ENCODE data around the gene SOX14. TPM values are rescaled to one million over a fixed set of nuclear protein-coding genes. Genes with fewer than 3 reads are reported as not detected.

The SOX14 gene
- total RNA-seq, 4 donors from 2014 or later = 0.14 TPM; not detected in 3

- Histone ChIP-seq H3K4me3 (no peak overlapping the region), H3K27me3 (no peaks in the 10 kb centered on the region), H3K27ac (no peak overlapping the region), H3K9me3 (no peaks in the 10 kb centered on the region), H3K4me1 (no peaks in the 10 kb centered on the region), H3K36me3 (no peaks in the 10 kb centered on the region)
- no peak for DNase-seq
- no peak for TF ChIP-seq POLR2A (IDR thresholded peaks at IDR 0.05)
- intact Hi-C loops (cut with DNase I; ENCODE audit: low total_unique reads) = no loop called here
Measured at GRCh38 chr3:137743608-137744007, 20.5 kb upstream of the SOX14 start.

GRCh38 chr3:137746808-137747207 is 17.3 kb upstream of the SOX14 start:
- Histone ChIP-seq H3K36me3 (no peaks in the 10 kb centered on the region), H3K4me1 (no peaks in the 10 kb centered on the region), H3K9me3 (no peaks in the 10 kb centered on the region), H3K4me3 (no peak overlapping the region), H3K27ac (no peak overlapping the region), H3K27me3 (no peaks in the 10 kb centered on the region)
- no peak for DNase-seq
- intact Hi-C loops (cut with DNase I; ENCODE audit: low total_unique reads) = no loop called here
- no peak for TF ChIP-seq POLR2A (IDR thresholded peaks at IDR 0.05)
- no peak for TF ChIP-seq CTCF (IDR thresholded peaks at IDR 0.05)

GRCh38 chr3:137759505-137759904 is 4.6 kb upstream of the SOX14 start:
- Histone ChIP-seq H3K36me3 (no peaks in the 10 kb centered on the region), H3K27ac (no peak overlapping the region), H3K4me1 (no peaks in the 10 kb centered on the region), H3K27me3 (peaks cover 0 to 15% of the 10 kb centered on the region in 2 donors), H3K9me3 (no peaks in the 10 kb centered on the region), H3K4me3 (no peak overlapping the region)
- DNase-seq = no peak
- intact Hi-C loops (cut with DNase I; ENCODE audit: low total_unique reads) = no loop called here
- TF ChIP-seq POLR2A (IDR thresholded peaks at IDR 0.05) = no peak
- no peak for TF ChIP-seq CTCF (IDR thresholded peaks at IDR 0.05)

- no peak for DNase-seq
- intact Hi-C loops (cut with DNase I; ENCODE audit: low total_unique reads) = no loop called here
- peaks cover 0 to 24% of the 10 kb centered on the region in 2 donors for H3K27me3 ChIP-seq
- TF ChIP-seq CTCF (IDR thresholded peaks at IDR 0.05) (no peak), POLR2A (IDR thresholded peaks at IDR 0.05) (no peak)
- H3K9me3 ChIP-seq = no peaks in the 10 kb centered on the region
- no peak overlapping the region for H3K27ac ChIP-seq
- no peaks in the 10 kb centered on the region for H3K36me3 ChIP-seq
- no peak overlapping the region for H3K4me3 ChIP-seq
- H3K4me1 ChIP-seq = no peaks in the 10 kb centered on the region
Measured at GRCh38 chr3:137760341-137761098, 3.6 kb upstream of the SOX14 start.

GRCh38 chr3:137761099-137761562 is 3.0 kb upstream of the SOX14 start:
- DNase-seq = no peak
- Histone ChIP-seq H3K4me3 (no peak overlapping the region), H3K4me1 (no peaks in the 10 kb centered on the region), H3K27ac (no peak overlapping the region), H3K27me3 (peaks cover 0 to 29% of the 10 kb centered on the region in 2 donors), H3K9me3 (no peaks in the 10 kb centered on the region), H3K36me3 (no peaks in the 10 kb centered on the region)
- intact Hi-C loops (cut with DNase I; ENCODE audit: low total_unique reads) = no loop called here
- no peak for TF ChIP-seq POLR2A (IDR thresholded peaks at IDR 0.05)
- TF ChIP-seq CTCF (IDR thresholded peaks at IDR 0.05) = no peak
